ENCODE measurements around the gene AFAP1.

Gene AFAP1

DNA sequence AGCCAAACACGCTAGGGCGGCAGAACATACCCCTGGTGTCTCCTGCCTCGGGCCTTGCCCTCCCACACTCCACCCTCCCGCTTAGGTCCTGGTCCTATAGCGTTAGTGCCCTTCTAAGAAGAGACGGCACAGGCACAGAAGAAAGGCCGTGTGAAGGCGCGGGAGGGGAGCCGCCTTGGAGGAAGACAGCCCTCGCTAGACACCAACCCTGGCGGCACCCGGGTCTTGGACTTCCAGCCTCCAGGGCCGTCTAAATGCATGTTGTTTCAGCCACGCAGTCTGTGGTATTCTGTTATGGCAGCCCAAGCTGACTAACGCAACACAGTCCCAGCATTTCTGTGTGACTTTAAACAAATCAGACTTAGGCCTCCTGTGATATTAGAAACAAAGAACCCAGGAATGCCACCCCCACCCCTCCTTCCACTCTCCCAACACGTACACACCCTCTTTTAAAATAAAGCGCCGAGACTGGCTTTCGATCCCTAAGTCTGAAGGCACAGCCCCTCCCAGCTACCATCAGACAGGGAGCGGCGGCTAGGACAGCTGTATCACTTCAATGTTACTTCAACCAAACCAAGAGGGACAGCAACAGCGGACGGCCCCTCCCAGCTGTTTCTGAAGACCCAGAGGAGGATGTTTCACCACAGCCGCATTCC, 128.0 kb downstream of the AFAP1 start:
- TF ChIP-seq, protein P1, sequence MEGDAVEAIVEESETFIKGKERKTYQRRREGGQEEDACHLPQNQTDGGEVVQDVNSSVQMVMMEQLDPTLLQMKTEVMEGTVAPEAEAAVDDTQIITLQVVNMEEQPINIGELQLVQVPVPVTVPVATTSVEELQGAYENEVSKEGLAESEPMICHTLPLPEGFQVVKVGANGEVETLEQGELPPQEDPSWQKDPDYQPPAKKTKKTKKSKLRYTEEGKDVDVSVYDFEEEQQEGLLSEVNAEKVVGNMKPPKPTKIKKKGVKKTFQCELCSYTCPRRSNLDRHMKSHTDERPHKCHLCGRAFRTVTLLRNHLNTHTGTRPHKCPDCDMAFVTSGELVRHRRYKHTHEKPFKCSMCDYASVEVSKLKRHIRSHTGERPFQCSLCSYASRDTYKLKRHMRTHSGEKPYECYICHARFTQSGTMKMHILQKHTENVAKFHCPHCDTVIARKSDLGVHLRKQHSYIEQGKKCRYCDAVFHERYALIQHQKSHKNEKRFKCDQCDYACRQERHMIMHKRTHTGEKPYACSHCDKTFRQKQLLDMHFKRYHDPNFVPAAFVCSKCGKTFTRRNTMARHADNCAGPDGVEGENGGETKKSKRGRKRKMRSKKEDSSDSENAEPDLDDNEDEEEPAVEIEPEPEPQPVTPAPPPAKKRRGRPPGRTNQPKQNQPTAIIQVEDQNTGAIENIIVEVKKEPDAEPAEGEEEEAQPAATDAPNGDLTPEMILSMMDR (IDR thresholded peaks at IDR 0.05), result no peak
- Histone ChIP-seq H3K36me3 (peaks cover 53% of the 10 kb centered on the region), H3K4me1 (ENCODE audit: control insufficient read depth in 1 of 2, insufficient read depth in 1 of 2, low read depth in 1 of 2, low read length in 1 of 2) (peaks cover 0 to 9% of the 10 kb centered on the region in 2 experiments), H3K27me3 (no peaks in the 10 kb centered on the region), H3K9me3 (no peaks in the 10 kb centered on the region), H3K4me3 (ENCODE audit: low read depth in 1 of 2, low read length in 1 of 2) (no peak overlapping the region), H3K27ac (no peak overlapping the region)

DNA sequence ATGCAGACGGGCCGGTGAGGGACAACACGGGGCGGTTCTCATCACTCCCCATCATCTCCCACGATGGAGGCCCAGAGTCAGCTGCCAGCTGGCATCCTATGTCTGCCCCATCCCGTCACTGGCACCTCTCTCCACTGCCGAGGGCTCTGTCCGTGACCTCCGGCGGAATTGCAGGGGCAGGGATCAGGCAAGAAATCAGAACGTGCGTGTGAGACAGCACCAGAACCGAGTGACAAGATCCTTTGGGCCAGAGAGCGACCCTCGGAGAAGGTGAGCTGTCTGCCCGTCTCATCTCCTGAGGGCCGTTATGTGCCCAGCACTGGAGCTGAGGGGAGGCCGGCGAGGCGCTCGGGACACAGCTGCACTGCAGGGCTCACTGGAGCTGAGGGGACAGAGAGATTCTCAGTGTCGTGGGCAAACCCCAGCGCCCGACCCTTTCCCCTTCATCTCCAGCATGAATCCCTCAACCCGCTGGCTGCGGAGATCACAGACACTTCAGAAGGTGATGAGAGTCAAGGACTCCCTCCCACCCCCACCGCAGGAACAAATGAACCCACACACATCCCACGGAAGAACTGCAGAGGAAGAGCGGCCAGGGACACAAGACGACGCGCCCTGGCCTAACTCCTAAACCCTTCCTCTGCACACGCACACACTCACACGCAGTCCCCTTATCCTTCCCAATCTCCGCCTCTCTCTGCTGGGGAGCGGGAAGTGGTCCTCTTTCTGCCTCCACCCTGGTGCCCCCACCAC, 128.7 kb downstream of the AFAP1 start:
- H3K27ac ChIP-seq, result no peak overlapping the region
- TF ChIP-seq, protein P1 (IDR thresholded peaks at IDR 0.05), result no peak
- H3K4me3 ChIP-seq (ENCODE audit: low read depth in 1 of 2, low read length in 1 of 2), result no peak overlapping the region
- peaks cover 0 to 9% of the 10 kb centered on the region in 2 experiments for H3K4me1 ChIP-seq (ENCODE audit: control insufficient read depth in 1 of 2, insufficient read depth in 1 of 2, low read depth in 1 of 2, low read length in 1 of 2)
- H3K27me3 ChIP-seq, result no peaks in the 10 kb centered on the region
- H3K36me3 ChIP-seq, result peaks cover 49% of the 10 kb centered on the region
- H3K9me3 ChIP-seq, result no peaks in the 10 kb centered on the region

DNA sequence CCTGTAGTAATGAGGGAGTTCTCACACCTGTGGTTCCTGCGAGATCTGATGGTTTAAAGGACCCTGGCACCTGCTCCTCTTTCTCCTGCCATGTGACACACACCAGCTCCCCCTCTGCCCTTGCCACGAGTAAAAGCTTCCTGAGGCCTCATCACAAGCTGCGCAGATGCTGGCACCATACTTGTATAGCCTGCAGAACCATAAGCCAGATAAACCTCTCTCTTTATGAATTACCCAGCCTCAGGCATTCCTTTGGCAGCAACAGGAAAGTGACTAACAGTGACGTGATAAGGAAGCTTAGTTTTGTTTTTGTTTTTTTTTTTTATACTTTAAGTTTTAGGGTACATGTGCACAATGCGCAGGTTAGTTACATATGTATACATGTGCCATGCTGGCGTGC, 130.9 kb downstream of the AFAP1 start:
- H3K27ac ChIP-seq, result no peak overlapping the region
- no peaks in the 10 kb centered on the region for H3K27me3 ChIP-seq
- peaks cover 32% of the 10 kb centered on the region for H3K36me3 ChIP-seq
- H3K4me1 ChIP-seq (ENCODE audit: control insufficient read depth in 1 of 2, insufficient read depth in 1 of 2, low read depth in 1 of 2, low read length in 1 of 2), result peaks cover 0 to 9% of the 10 kb centered on the region in 2 experiments
- TF ChIP-seq, protein P1 (IDR thresholded peaks at IDR 0.05), result no peak
- H3K9me3 ChIP-seq, result no peaks in the 10 kb centered on the region
- no peak overlapping the region for H3K4me3 ChIP-seq (ENCODE audit: low read depth in 1 of 2, low read length in 1 of 2)

DNA sequence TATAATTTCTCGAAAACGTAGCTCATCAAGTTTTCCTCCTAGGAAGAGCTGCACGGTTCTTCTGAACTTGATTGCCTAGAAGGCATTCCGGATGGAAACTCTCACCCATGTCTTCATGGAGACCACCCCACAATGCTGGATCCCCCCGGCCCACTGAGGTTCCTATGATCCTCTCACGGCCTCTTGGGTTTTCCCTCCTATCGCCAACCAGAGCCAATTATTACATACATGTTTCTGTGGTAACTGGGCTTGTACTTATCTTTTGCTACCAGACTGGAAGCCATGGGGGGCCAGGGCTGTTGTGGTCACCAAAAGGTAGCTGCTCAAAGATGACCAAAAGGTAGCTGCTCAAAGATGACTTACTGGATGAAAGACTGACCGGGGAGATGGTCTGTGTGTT, 131.5 kb downstream of the AFAP1 start:
- peaks cover 0 to 9% of the 10 kb centered on the region in 2 experiments for H3K4me1 ChIP-seq (ENCODE audit: control insufficient read depth in 1 of 2, insufficient read depth in 1 of 2, low read depth in 1 of 2, low read length in 1 of 2)
- H3K9me3 ChIP-seq, result no peaks in the 10 kb centered on the region
- H3K27ac ChIP-seq, result no peak overlapping the region
- H3K27me3 ChIP-seq, result no peaks in the 10 kb centered on the region
- peaks cover 32% of the 10 kb centered on the region for H3K36me3 ChIP-seq
- H3K4me3 ChIP-seq (ENCODE audit: low read depth in 1 of 2, low read length in 1 of 2), result no peak overlapping the region
- TF ChIP-seq, protein P1 (IDR thresholded peaks at IDR 0.05), result no peak

DNA sequence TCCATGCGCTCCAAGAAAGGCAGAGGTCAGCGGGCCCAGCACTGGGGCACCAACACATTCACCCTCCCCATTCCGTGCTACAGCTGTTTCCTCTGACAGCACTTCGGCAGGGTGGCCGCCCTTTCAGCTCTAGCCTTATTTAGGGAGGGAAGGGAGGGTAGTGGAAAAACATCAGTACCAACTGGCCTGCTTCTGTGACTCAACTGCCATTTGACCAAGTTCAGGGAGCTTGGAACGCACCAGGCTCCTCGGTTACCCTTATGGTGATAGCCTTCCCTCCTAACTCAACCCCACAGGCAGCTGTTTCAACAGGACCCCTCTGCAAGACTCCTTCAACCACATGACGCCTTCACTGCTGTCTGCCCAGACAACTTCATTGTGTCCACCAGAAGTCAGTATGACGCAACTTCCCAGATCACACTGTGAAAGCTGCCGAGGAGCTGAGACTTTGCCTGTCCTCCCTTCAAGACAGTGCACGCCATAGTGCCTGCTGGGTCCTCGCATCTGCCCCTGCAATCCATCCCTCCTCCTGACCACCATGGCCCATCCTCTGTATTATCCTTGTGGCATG, 132.2 kb downstream of the AFAP1 start:
- Histone ChIP-seq H3K4me3 (ENCODE audit: low read depth in 1 of 2, low read length in 1 of 2) (no peak overlapping the region), H3K4me1 (ENCODE audit: control insufficient read depth in 1 of 2, insufficient read depth in 1 of 2, low read depth in 1 of 2, low read length in 1 of 2) (peaks cover 0 to 9% of the 10 kb centered on the region in 2 experiments), H3K9me3 (no peaks in the 10 kb centered on the region), H3K36me3 (peaks cover 28% of the 10 kb centered on the region), H3K27ac (no peak overlapping the region), H3K27me3 (no peaks in the 10 kb centered on the region)
- TF ChIP-seq, protein P1 (IDR thresholded peaks at IDR 0.05), result no peak
